Measurements from ENCODE around the gene NUP50. TPM values are rescaled to one million over a fixed set of nuclear protein-coding genes. Genes with fewer than 3 reads are reported as not detected.

NUP50 gene
- polyA plus RNA-seq, 1 donor (not counting 4 experiments of a cell fraction or from before 2014, with no cell fraction given) = 28.1 TPM

DNA sequence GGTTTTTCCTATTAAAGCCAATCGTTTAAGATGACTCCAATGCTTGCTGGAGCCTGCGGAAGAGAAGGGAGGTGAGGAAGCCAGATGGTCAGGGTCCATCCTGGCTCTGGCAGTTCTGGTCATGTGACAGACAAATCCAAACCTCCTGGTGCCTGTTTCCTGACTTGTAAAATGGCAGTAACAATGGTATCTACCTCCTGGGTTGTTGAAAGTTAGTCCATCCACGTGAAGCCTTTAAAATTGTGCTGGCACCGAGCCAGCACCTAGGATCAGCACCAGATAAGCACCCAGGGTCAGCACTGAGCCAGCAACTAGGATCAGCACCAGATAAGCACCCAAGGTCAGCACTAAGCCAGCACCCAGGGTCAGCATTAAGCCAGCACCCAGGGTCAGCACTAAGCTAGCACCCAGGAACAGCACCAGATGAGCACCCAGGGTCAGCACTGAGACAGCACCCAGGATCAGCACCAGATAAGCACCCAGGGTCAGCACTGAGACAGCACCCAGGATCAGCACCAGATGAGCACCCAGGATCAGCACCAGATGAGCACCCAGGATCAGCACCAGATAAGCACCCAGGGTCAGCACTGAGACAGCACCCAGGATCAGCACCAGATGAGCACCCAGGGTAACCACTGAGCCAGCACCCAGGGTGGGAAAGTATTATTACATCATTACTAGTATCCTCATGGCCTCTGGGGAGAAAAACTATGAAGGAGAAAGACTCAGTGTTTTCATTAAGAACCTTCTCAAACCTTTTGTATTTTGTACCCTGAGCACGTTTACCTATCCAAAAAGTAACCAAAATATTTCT is 59.8 kb downstream of the NUP50 start:
- TF ChIP-seq, protein P1, sequence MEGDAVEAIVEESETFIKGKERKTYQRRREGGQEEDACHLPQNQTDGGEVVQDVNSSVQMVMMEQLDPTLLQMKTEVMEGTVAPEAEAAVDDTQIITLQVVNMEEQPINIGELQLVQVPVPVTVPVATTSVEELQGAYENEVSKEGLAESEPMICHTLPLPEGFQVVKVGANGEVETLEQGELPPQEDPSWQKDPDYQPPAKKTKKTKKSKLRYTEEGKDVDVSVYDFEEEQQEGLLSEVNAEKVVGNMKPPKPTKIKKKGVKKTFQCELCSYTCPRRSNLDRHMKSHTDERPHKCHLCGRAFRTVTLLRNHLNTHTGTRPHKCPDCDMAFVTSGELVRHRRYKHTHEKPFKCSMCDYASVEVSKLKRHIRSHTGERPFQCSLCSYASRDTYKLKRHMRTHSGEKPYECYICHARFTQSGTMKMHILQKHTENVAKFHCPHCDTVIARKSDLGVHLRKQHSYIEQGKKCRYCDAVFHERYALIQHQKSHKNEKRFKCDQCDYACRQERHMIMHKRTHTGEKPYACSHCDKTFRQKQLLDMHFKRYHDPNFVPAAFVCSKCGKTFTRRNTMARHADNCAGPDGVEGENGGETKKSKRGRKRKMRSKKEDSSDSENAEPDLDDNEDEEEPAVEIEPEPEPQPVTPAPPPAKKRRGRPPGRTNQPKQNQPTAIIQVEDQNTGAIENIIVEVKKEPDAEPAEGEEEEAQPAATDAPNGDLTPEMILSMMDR (optimal IDR thresholded peaks at IDR 0.05 in 1 of 3, IDR thresholded peaks at IDR 0.05 in 1 of 3, conservative IDR thresholded peaks at IDR 0.05 in 1 of 3; ENCODE audit: extremely low read depth in 1 of 3, insufficient read depth in 2 of 3, low read length in 3 of 3) = no peak
- no peak for TF ChIP-seq EZH2 (IDR thresholded peaks at IDR 0.05; ENCODE audit: low read length)
- Histone ChIP-seq H3K9me3 (ENCODE audit: control insufficient read depth, low read depth, low read length) (no peaks in the 10 kb centered on the region), H3K27me3 (ENCODE audit: control insufficient read depth, extremely low read depth, insufficient read depth, low read length) (no peaks in the 10 kb centered on the region), H3K4me3 (ENCODE audit: control insufficient read depth in 2 of 3, extremely low read depth in 1 of 3, insufficient read depth in 2 of 3, low read depth in 1 of 3, low read length in 3 of 3) (no peak overlapping the region), H4K20me1 (ENCODE audit: control insufficient read depth, extremely low read depth, insufficient read depth, low read length) (peaks cover 3% of the 10 kb centered on the region), H3K79me2 (ENCODE audit: control insufficient read depth, insufficient read depth, low read length) (peaks cover 89% of the 10 kb centered on the region), H3K9ac (ENCODE audit: control insufficient read depth, extremely low read depth, insufficient read depth, low read length) (no peak overlapping the region), H3K4me1 (ENCODE audit: control insufficient read depth, extremely low read depth, insufficient read depth, low read length) (peaks cover 16% of the 10 kb centered on the region), H3K4me2 (ENCODE audit: control insufficient read depth, extremely low read depth, insufficient read depth, low read depth, low read length) (no peak overlapping the region), H2AFZ (ENCODE audit: control insufficient read depth, low read length) (no peak overlapping the region), H3K36me3 (ENCODE audit: control insufficient read depth in 2 of 2, extremely low read depth in 1 of 2, insufficient read depth in 2 of 2, low read length in 2 of 2) (peaks cover 10 to 15% of the 10 kb centered on the region in 2 experiments), H3K9me1 (ENCODE audit: control insufficient read depth, extremely low read depth, insufficient read depth, low read length) (peaks cover 4% of the 10 kb centered on the region), H3K27ac (ENCODE audit: control insufficient read depth, insufficient read depth, low read length) (no peak overlapping the region)
- DNase-seq (ENCODE audit: low read depth, low spot score) = no peak
- dilution Hi-C loops (cut with MboI; ENCODE audit: extremely low pct_ligation_motif_present, low sequenced_read_pairs) = no loop called here
- peak; percentile 49 for FAIRE-seq

DNA sequence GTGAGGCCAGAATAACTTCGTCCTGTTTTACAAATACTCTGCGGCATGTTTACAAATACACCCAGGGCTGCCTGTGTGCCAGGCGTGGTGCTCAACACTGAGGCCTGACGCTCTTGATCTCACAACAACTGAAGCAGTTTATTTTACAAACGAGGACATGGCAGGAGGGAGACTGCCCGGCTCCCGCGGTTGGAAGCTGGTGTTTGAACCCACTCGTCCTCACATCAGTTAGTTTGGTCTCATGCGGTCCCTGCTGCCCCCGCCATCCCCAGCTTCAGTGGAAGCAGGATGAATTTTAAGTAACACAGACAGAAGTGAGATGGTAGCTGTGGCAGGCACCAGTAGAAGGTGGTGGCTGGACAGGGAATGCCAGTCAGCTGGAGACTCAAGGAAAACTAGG is 60.6 kb downstream of the NUP50 start:
- no peak for TF ChIP-seq EZH2 (IDR thresholded peaks at IDR 0.05; ENCODE audit: low read length)
- TF ChIP-seq, protein P1 (optimal IDR thresholded peaks at IDR 0.05 in 1 of 3, IDR thresholded peaks at IDR 0.05 in 1 of 3, conservative IDR thresholded peaks at IDR 0.05 in 1 of 3; ENCODE audit: extremely low read depth in 1 of 3, insufficient read depth in 2 of 3, low read length in 3 of 3) = no peak
- no peak overlapping the region for H3K27ac ChIP-seq (ENCODE audit: control insufficient read depth, insufficient read depth, low read length)
- FAIRE-seq = no peak

More for the DNA sequence above, 60.6 kb downstream of the NUP50 start:
- dilution Hi-C loops (cut with MboI; ENCODE audit: extremely low pct_ligation_motif_present, low sequenced_read_pairs) = no loop called here
- H3K9me1 ChIP-seq (ENCODE audit: control insufficient read depth, extremely low read depth, insufficient read depth, low read length) = peaks cover 4% of the 10 kb centered on the region
- H3K79me2 ChIP-seq (ENCODE audit: control insufficient read depth, insufficient read depth, low read length) = peaks cover 83% of the 10 kb centered on the region
- no peaks in the 10 kb centered on the region for H3K9me3 ChIP-seq (ENCODE audit: control insufficient read depth, low read depth, low read length)
- no peak overlapping the region for H3K4me3 ChIP-seq (ENCODE audit: control insufficient read depth in 2 of 3, extremely low read depth in 1 of 3, insufficient read depth in 2 of 3, low read depth in 1 of 3, low read length in 3 of 3)
- H3K4me2 ChIP-seq (ENCODE audit: control insufficient read depth, extremely low read depth, insufficient read depth, low read depth, low read length) = no peak overlapping the region
- H3K9ac ChIP-seq (ENCODE audit: control insufficient read depth, extremely low read depth, insufficient read depth, low read length) = no peak overlapping the region
- H2AFZ ChIP-seq (ENCODE audit: control insufficient read depth, low read length) = no peak overlapping the region
- peaks cover 3% of the 10 kb centered on the region for H4K20me1 ChIP-seq (ENCODE audit: control insufficient read depth, extremely low read depth, insufficient read depth, low read length)
- H3K27me3 ChIP-seq (ENCODE audit: control insufficient read depth, extremely low read depth, insufficient read depth, low read length) = no peaks in the 10 kb centered on the region
- H3K4me1 ChIP-seq (ENCODE audit: control insufficient read depth, extremely low read depth, insufficient read depth, low read length) = peaks cover 16% of the 10 kb centered on the region
- H3K36me3 ChIP-seq (ENCODE audit: control insufficient read depth in 2 of 2, extremely low read depth in 1 of 2, insufficient read depth in 2 of 2, low read length in 2 of 2) = peaks cover 10 to 12% of the 10 kb centered on the region in 2 experiments
- DNase-seq (ENCODE audit: low read depth, low spot score) = no peak
